DMS153 treated with DMSO at 0.1 percent for 48 hours (cell line): ENCODE data around the gene DRC7.

ENCODE experiments used
- DNase-seq: peaks from one replicate; lab custom pipeline; 2025; ENCODE audit not compliant: unreplicated experiment; lab: John Stamatoyannopoulos, UW

The DRC7 gene

GRCh38 chr16:57750796-57751538, 56.4 kb downstream of the DRC7 start:
- no peak for DNase-seq

- DNase-seq: no peak
These were observed 57.1 kb downstream of the DRC7 start for GRCh38 chr16:57751539-57752202.

DNA sequence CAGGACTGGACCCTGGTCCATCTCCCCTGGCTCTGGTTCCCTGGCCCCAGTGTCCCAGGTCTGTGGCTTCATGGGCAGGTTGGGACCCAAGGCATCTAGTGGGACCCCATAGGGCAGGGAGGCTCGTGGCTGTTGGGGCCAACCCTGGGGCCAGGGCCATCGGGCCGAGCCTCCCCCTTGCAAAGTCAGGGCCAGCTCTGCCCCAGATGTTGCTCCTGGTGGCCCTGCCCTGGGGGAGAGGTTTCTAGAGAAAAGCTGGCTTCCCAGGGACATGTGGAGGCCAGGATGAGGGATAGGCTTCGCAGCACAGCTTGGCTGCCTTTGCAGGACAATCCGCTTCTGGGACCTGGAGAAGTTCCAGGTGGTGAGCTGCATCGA, 57.6 kb downstream of the DRC7 start:
- no peak for DNase-seq

DNA sequence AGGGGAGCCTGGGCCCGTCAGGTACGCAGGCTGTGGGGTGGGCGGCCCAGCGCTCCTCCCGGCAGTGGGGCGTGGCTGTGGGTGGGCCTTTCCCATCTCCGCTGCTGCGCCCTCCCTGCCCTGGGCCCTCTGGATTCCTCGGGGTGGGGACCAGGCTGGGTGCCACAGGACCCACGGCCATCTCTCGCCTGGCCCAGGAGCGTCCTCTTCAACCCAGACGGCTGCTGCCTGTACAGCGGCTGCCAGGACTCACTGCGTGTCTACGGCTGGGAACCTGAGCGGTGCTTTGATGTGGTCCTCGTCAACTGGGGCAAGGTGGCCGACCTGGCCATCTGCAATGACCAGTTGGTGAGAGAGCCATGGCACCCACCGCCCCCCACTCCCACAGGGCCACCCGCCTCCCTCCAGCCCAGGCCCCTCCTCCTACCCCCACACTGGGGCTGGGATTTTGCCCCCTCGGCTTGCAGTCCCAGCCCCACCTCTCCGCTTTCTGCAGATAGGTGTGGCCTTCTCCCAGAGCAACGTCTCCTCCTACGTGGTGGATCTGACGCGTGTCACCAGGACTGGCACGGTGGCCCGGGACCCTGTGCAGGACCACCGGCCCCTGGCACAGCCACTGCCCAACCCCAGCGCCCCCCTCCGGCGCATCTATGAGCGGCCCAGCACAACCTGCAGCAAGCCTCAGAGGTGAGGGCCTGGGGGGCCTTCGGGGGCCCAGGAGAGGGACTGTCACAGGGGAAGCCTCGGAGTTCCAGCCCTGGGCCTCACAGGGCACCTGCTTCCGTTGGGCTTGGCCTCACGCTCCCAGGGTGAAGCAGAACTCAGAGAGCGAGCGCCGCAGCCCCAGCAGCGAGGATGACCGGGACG, 58.2 kb downstream of the DRC7 start:
- DNase-seq: no peak

- DNase-seq: no peak
These were observed 59.1 kb downstream of the DRC7 start for GRCh38 chr16:57753448-57754353.

DNA sequence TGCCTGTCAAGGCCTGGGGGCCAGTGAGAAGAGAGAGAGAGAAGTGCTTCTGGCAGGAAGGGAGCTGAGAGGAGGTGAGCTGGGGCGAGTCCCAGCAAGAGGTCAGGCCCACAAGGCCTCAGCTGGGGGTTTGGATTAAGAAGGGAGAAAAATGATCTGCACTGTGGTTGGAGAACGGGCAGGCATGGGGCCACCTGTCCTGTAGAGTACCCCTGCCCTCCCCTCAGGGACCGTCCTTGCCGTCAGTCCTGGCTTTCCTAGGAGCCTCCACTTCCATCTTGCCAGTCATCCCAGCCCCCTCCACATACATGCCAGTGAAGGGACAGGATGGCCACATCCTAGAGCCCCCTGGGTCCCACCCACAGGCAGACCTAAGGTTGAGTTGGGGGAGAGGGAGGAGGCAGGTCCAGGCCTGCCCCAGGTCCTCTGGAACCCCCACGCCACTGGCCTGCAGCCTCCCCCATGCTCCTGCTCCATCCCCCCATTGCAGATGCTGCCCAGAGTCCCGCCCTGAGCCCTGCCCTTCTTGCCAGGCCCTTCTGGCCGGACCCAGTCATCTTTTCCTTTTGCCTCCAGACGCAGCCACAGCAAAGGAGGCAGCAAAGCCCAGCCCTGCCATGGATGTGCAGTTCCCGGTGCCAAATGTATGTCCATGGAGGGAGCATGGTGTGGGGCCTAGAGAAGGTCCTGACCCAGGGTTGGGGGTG, 59.9 kb downstream of the DRC7 start:
- DNase-seq: no peak

DNA sequence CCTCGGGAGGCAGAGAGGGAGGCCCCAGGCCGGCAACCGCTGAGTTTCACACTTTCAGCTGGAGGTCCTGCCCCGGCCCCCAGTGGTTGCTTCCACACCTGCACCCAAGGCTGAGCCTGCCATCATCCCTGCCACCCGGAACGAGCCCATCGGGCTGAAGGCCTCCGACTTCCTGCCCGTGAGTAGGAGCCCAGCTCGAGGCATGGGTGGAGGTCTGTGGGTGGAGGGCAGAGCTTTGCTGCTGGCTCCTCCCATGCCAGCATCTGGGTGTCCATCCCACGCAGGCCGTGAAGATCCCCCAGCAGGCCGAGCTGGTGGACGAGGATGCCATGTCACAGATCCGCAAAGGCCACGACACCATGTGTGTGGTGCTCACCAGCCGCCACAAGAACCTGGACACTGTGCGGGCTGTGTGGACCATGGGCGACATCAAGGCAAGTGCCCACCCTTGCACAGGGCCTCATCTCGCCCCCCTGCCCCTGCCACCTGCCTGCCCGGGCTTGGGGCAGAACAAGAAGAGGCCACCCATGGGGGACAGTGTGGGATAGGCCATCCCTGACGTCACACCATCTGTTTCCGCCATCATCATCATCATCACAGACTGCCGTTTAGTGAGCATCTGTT, 60.6 kb downstream of the DRC7 start:
- no peak for DNase-seq

GRCh38 chr16:57755726-57756423, 61.3 kb downstream of the DRC7 start:
- no peak for DNase-seq

GRCh38 chr16:57756424-57757325, 62.1 kb downstream of the DRC7 start:
- no peak for DNase-seq

- peak; percentile 19 for DNase-seq
These were observed 62.8 kb downstream of the DRC7 start for GRCh38 chr16:57757326-57757786.

DNA sequence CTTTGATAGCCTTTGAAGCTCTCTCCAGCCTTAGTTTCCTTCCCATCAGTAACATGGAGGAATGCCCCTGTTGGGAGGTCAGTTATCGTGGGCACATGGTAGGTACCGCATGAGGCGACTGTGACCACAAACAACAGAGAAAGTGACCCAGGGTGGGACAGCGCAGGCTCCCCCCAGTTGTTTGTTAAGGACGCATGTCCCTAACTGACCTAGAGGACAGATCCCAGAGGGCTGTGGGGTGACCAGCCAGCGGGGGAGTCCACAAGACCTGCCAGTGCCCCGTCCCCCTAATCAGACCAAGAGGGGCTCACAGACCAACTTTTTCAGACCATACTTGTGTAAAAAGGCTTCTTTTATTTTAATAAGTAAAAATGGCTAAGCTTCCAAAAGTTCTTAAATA, 63.3 kb downstream of the DRC7 start:
- DNase-seq: no peak

- no peak for DNase-seq
These were observed 63.9 kb downstream of the DRC7 start for GRCh38 chr16:57758331-57759117.

GRCh38 chr16:57759131-57759530, 64.5 kb downstream of the DRC7 start:
- DNase-seq: no peak

GRCh38 chr16:57759541-57760356, 65.1 kb downstream of the DRC7 start:
- DNase-seq: no peak

- no peak for DNase-seq
These were observed 66.0 kb downstream of the DRC7 start for GRCh38 chr16:57760357-57761160.

DNA sequence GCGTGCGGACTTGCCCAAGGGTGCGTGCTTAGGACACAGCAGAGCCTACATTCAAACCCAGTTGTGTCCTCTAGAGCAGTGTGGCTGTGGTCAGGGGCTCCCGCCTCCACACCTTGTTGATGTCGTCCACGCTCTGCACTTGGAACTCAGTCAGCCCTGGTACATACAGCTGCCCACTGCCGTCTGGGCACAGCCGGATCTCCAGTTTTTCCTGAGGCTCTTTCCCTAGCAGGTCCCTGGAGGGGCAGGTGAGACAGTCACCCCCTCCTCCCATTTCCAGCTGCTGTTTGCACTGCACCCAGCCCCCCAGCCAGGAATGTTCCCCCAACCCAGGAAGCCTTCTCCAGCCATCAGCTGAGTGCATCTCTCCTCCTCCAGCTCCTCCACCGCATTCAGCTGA, 66.7 kb downstream of the DRC7 start:
- no peak for DNase-seq
